OCI-LY3 (cell line): Measurements from ENCODE around the gene QRICH1.
A peak's percentile ranks its signal among the peaks of the same experiment; 100 is the strongest.

Source experiments
- H2AFZ ChIP-seq: fragments of 200-600, 300-600 bp; shearing (Covaris generic); 2 replicates; pipeline ENCODE4 v1.6.0; 2014; ENCODE audit warnings: antibody characterized with exemption, low read depth, low read length
- H3K27ac ChIP-seq: fragments of 200-600, 300-600 bp; sonication (generic); 2 replicates; pipeline ENCODE4 v1.5.1; 2014; ENCODE audit warnings: mild to moderate bottlenecking, low read length, moderate library complexity, mixed read lengths
- H3K27me3 ChIP-seq: fragments of 200-600, 300-600 bp; sonication (generic); 2 replicates; pipeline ENCODE4 v1.6.1; 2014; ENCODE audit warnings: low read depth, low read length, mixed read lengths
- H3K36me3 ChIP-seq: fragments of 200-600, 300-600 bp; sonication (generic); replicated peaks from 2 replicates; pipeline ENCODE3; 2014; ENCODE audit warnings: low read depth, low read length, mixed read lengths
- H3K4me1 ChIP-seq: fragments of 300-600, 200-600 bp; sonication (generic); 2 replicates; pipeline ENCODE4 v1.6.1; 2014; ENCODE audit warnings: low read length, mixed read lengths
- H3K4me2 ChIP-seq: fragments of 200-600, 300-600 bp; sonication (generic); 2 replicates; pipeline ENCODE4 v1.6.1; 2014; ENCODE audit warnings: low read length, mixed read lengths
- H3K4me3 ChIP-seq: fragments of 300-600, 200-600 bp; sonication (generic); 2 replicates; pipeline ENCODE4 v1.5.1; 2014; ENCODE audit warnings: antibody characterized with exemption, mild to moderate bottlenecking, low read length, moderate library complexity
- H3K79me2 ChIP-seq: fragments of 300-600, 200-600 bp; shearing (Covaris generic); 2 replicates; pipeline ENCODE4 v1.6.1; 2014; ENCODE audit warnings: mild to moderate bottlenecking, low read length, mixed read lengths
- H3K9ac ChIP-seq: fragments of 300-600, 200-600 bp; shearing (Covaris generic); 2 replicates; pipeline ENCODE4 v1.6.0; 2014; ENCODE audit warnings: mild to moderate bottlenecking, low read length, moderate library complexity
- H3K9me3 ChIP-seq: fragments of 200-600, 300-600 bp; shearing (Covaris generic); 2 replicates; pipeline ENCODE4 v1.6.1; 2014; ENCODE audit warnings: low read length, mixed read lengths; ENCODE audit not compliant: insufficient read depth
- H4K20me1 ChIP-seq: fragments of 200-600, 300-600 bp; sonication (generic); 2 replicates; pipeline ENCODE4 v1.6.1; 2016; ENCODE audit warnings: low read length, mixed read lengths; ENCODE audit not compliant: insufficient read depth
- CTCF ChIP-seq: fragments of 200-600, 300-600 bp; sonication (generic); IDR thresholded peaks from 2 replicates; pipeline ENCODE4 v1.5.1; 2014; ENCODE audit warnings: antibody characterized with exemption, low read length, low read depth
- EZH2phosphoT487 ChIP-seq: fragments of 200-600 bp; shearing (Covaris generic); IDR thresholded peaks from 2 replicates; pipeline ENCODE4 v1.6.1; 2018; ENCODE audit warnings: antibody characterized with exemption, mixed run types, low read depth

QRICH1 gene

GRCh38 chr3:49021813-49022687 is 71.8 kb downstream of the QRICH1 start, which contains the start of gene NDUFAF3:
NDUFAF3 (plus strand) TSS chr3:49022121; CDS start chr3:49022145, 24 bp downstream.
- Histone ChIP-seq H3K9ac (peak within 1 kb of the TSS; percentile 98), H3K9me3 (no peaks in the 10 kb centered on the region), H2AFZ (peak within 1 kb of the TSS; percentile 56; the same call in 1 of the 2 replicates), H4K20me1 (peaks cover 4% of the 10 kb centered on the region; the same call in 1 of the 2 replicates), H3K27me3 (no peaks in the 10 kb centered on the region), H3K27ac (peak within 1 kb of the TSS; percentile 88), H3K4me1 (peaks cover 23% of the 10 kb centered on the region), H3K4me3 (peak within 1 kb of the TSS; percentile 88), H3K36me3 (peaks cover 45% of the 10 kb centered on the region), H3K4me2 (peak within 1 kb of the TSS; percentile 95), H3K79me2 (peaks cover 74% of the 10 kb centered on the region)
- TF ChIP-seq EZH2phosphoT487 (no peak), CTCF (peak; percentile 89)

GRCh38 chr3:49021213-49021812 is 72.6 kb downstream of the QRICH1 start:
- H3K9me3 ChIP-seq: no peaks in the 10 kb centered on the region
- H3K79me2 ChIP-seq: peaks cover 66% of the 10 kb centered on the region
- peak overlapping the region; percentile 88 for H3K4me3 ChIP-seq
- peaks cover 41% of the 10 kb centered on the region for H3K36me3 ChIP-seq
- H3K4me1 ChIP-seq: peaks cover 23% of the 10 kb centered on the region
- H3K4me2 ChIP-seq: peak overlapping the region; percentile 79
- peaks cover 4% of the 10 kb centered on the region; the same call in 1 of the 2 replicates for H4K20me1 ChIP-seq
- H3K9ac ChIP-seq: peak overlapping the region; percentile 98
- peak overlapping the region; percentile 56; the same call in 1 of the 2 replicates for H2AFZ ChIP-seq
- no peaks in the 10 kb centered on the region for H3K27me3 ChIP-seq
- no peak for TF ChIP-seq EZH2phosphoT487
- TF ChIP-seq CTCF: no peak
- peak overlapping the region; percentile 88 for H3K27ac ChIP-seq

DNA sequence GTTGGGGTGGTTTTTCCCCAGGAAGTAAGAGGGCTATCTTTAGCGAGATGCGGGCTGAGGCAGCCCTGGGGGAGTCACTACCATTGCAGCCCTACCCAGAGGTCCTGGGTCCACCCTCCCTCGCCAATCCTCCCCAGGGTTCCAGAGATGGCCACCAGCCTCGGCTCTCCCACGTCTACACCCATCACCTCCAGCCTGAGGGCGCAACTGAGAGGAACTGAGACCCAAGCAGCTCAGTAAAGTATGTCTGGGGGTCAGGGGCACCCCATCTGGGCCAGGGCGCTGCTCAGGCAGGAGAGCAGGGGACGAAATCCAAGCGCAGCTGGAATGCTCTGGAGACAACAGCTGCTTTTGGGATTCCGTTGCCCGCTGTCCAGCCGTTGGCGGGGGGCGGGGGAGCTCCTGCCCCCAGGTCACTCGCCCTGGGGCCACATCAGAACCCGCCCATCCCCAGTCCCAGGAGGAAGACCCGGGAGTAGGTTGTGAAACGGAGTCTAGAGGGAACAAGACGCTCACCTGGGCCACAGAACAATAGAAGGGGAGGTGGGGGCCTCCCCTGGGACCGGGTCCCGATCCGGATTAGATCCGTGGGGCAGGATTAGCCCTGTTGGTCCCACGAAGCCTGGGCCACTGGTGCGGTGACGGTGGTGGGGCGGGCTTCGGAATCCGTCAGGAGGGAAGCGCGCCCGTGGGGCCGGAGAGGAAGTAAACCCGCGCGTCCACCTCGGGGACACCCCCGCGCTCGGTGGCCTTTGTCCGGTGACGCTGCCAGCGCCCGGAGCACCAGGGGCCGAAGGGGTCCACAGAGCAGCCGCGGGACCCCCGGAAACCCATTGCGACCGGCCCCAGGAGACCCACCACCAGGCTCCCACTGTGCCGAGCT is 73.3 kb downstream of the QRICH1 start:
- peaks cover 41% of the 10 kb centered on the region for H3K36me3 ChIP-seq
- peaks cover 4% of the 10 kb centered on the region; the same call in 1 of the 2 replicates for H4K20me1 ChIP-seq
- peaks cover 59% of the 10 kb centered on the region for H3K79me2 ChIP-seq
- H3K9ac ChIP-seq: peak overlapping the region; percentile 98
- TF ChIP-seq CTCF (peak; percentile 12; the same call in 1 of the 2 replicates), EZH2phosphoT487 (no peak)
- peak overlapping the region; percentile 79 for H3K4me2 ChIP-seq
- no peaks in the 10 kb centered on the region for H3K9me3 ChIP-seq
- peaks cover 23% of the 10 kb centered on the region for H3K4me1 ChIP-seq
- H3K4me3 ChIP-seq: peak overlapping the region; percentile 88
- no peaks in the 10 kb centered on the region for H3K27me3 ChIP-seq
- no peak overlapping the region for H2AFZ ChIP-seq
- peak overlapping the region; percentile 88 for H3K27ac ChIP-seq
